Transverse colon (tissue), 4 donors: Measurements from ENCODE around the gene GOLPH3L. TPM values are rescaled to one million over a fixed set of nuclear protein-coding genes. Genes with fewer than 3 reads are reported as not detected.
"Not testable (repeated sequence)": the region's sequence is repeated elsewhere in the genome, so short reads cannot be mapped to it uniquely, and the experiment has no call there.

Experiments used
- DNase-seq: peaks from one replicate; pipeline ENCODE4 v3.0.0-alpha.2; 2019
- H3K27ac ChIP-seq, 4 donors: fragments of 200-600 bp; sonication (generic); 2 replicates each; pipeline ENCODE4 v1.5.1; 2016 to 2018; ENCODE audit warnings: inconsistent platforms in 4 of 4
- H3K27me3 ChIP-seq: fragments of 200-600 bp; sonication (generic); 2 replicates; pipeline ENCODE4 v1.5.1; 2017; ENCODE audit warnings: inconsistent platforms
- H3K36me3 ChIP-seq, 4 donors: fragments of 200-600 bp; sonication (generic); 2 replicates each; pipeline ENCODE4 v1.5.1; 2017 to 2019; ENCODE audit warnings: inconsistent platforms in 4 of 4
- H3K4me1 ChIP-seq, 4 donors: fragments of 200-600 bp; sonication (generic); 2 replicates each; pipeline ENCODE4 v1.5.1; 2017 to 2020; ENCODE audit warnings: inconsistent platforms in 4 of 4
- H3K4me3 ChIP-seq, 4 donors: fragments of 200-600 bp; sonication (generic); 1 replicate in 1 of 4; 2 replicates in 3 of 4; pipeline versions ENCODE4 v1.5.1 to v1.6.1; 2017 to 2019; ENCODE audit warnings: inconsistent platforms in 4 of 4
- H3K9me3 ChIP-seq, 2 donors: fragments of 200-600 bp; sonication (generic); 2 replicates each; pipeline ENCODE4 v1.5.1; 2017 to 2019; ENCODE audit warnings: inconsistent platforms in 2 of 2
- CTCF ChIP-seq, 5 experiments: fragments of 200-600 bp in 3 of 5; fragments of 450-650 bp in 2 of 5; sonication (generic) in 3 of 5; IDR thresholded peaks; 1 replicate in 2 of 5; 2 replicates in 3 of 5; pipeline ENCODE4 v1.5.1; 2016 to 2017; ENCODE audit warnings: antibody characterized with exemption in 5 of 5, inconsistent platforms in 3 of 5, mild to moderate bottlenecking in 2 of 5, moderate library complexity in 1 of 5
- EP300 ChIP-seq: sonication (generic); formaldehyde crosslinking; IDR thresholded peaks from one replicate; pipeline ENCODE4 v1.6.1; 2017; ENCODE audit warnings: antibody characterized with exemption, low read depth
- POLR2A ChIP-seq: fragments of 450-650 bp; IDR thresholded peaks from one replicate; pipeline ENCODE4 v1.6.1; 2016; ENCODE audit warnings: antibody characterized with exemption, mild to moderate bottlenecking, moderate library complexity
- POLR2AphosphoS5 ChIP-seq, 3 donors: sonication (generic); formaldehyde crosslinking; IDR thresholded peaks; one replicate each; pipeline ENCODE4 v1.6.1; 2016; ENCODE audit warnings: antibody characterized with exemption in 3 of 3
- WGBS, 2 donors: methylation state at CpG; one replicate each; pipeline ENCODE4 v1.1.5; 2018; ENCODE audit warnings: low coverage in 1 of 2; 5-methylcytosine and 5-hydroxymethylcytosine counted together
- in situ Hi-C, 4 donors: fragments of 200-750 bp; cut with MboI; loops; one replicate each; pipeline versions ENCODE4 v1.15.0 to v1.15.1; 2017; ENCODE audit warnings: low sequenced_read_pairs in 3 of 4, low pct_ligation_motif_present in 1 of 4, low pct_unique_long_range_greater_than_20kb in 1 of 4
- intact Hi-C: fragments of 100-400 bp; cut with DNase I; formaldehyde crosslinking; loops from one replicate; pipeline ENCODE4 v1.15.1; 2023; ENCODE audit warnings: low total_unique reads
- total RNA-seq, 4 donors: library from RNA; depleted of rRNA; stranded (reverse); fragments of >200 nt; gene quantifications; one replicate each; pipeline ENCODE4 v1.1.0, GENCODE V29; 2016

The GOLPH3L gene
- total RNA-seq, 4 donors from 2014 or later = 12.7 to 61.0 (median 34.7) TPM

- intact Hi-C loops (no loop called here), in situ Hi-C loops (no loop called here)
- Histone ChIP-seq H3K27ac (no peak overlapping the region), H3K4me1 (no peaks in the 10 kb centered on the region), H3K9me3 (no peaks in the 10 kb centered on the region), H3K4me3 (no peak overlapping the region), H3K36me3 (peaks cover 0 to 36% (median 7%) of the 10 kb centered on the region in 4 donors), H3K27me3 (no peaks in the 10 kb centered on the region)
- no peak for DNase-seq
- no peak for TF ChIP-seq POLR2A
- no peak for TF ChIP-seq EP300
- no peak for TF ChIP-seq CTCF (IDR thresholded peaks at IDR 0.05)
- no peak for TF ChIP-seq POLR2AphosphoS5 (IDR thresholded peaks at IDR 0.05)
- WGBS, 2 donors = 84 to 85% methylated on average over 4 of the region's 4 CpGs
These were observed 36.4 kb downstream of the GOLPH3L start for GRCh38 chr1:150660584-150660983.

DNA sequence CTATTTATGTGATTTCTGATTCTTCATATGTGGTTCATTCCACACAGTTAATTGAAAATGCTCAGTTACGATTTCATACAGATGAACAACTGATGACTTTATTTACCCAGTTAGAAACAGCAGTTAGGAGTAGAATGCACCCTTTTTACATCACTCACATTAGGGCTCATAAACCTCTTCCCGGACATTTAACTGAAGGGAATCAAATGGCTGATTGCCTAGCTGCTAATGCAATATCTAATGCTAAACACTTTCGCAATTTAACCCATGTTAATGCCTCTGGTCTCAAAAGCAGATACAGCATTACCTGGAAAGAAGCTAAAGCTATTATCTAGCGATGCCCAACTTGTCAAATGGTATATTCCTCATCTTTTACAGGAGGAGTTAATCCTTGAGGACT lies 39.9 kb downstream of the GOLPH3L start:
- H3K36me3 ChIP-seq = peaks cover 0 to 28% (median 7%) of the 10 kb centered on the region in 4 donors
- intact Hi-C loops, DNase-seq, H3K9me3 ChIP-seq, H3K4me1 ChIP-seq, H3K27ac ChIP-seq, H3K4me3 ChIP-seq, in situ Hi-C loops, H3K27me3 ChIP-seq: not testable (repeated sequence)
- WGBS, 2 donors = 86 to 100% methylated on average over 3 to 4 of the region's 4 CpGs

DNA sequence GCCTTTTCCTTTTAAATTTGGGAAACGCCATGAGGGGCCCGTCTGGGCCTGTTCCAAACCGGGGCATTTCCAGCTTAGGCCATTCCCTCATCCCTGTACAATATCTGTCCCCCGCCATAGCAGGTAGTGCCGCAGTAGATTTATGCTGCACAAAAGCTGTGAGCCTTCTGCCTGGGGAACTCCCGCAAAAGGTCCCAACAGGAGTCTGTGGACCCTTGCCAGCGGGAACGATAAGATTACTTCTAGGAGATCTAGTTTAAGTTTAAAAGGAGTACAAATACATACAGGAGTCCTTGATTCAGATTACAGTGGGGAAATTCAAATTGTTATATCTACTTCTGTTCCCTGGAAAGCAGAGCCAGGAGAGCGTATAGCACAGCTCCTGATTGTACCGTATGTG lies 42.3 kb downstream of the GOLPH3L start:
- H3K4me3 ChIP-seq, DNase-seq, H3K27ac ChIP-seq, in situ Hi-C loops, H3K9me3 ChIP-seq, H3K27me3 ChIP-seq, intact Hi-C loops: not testable (repeated sequence)
- Histone ChIP-seq H3K4me1 (peaks cover 0 to 24% (median 11%) of the 10 kb centered on the region in 4 donors), H3K36me3 (peaks cover 0 to 11% (median 4%) of the 10 kb centered on the region in 4 donors)
- 91 to 95% methylated on average over 4 to 10 of the region's 10 CpGs for WGBS, 2 donors

- TF ChIP-seq CTCF (IDR thresholded peaks at IDR 0.05) (peak in 1 of 5 experiments; percentile 21), EP300 (no peak), POLR2AphosphoS5 (IDR thresholded peaks at IDR 0.05) (peak in 2 of 3 donors; percentile 24 to 43), POLR2A (no peak)
- in situ Hi-C loops (no loop called here), intact Hi-C loops (no loop called here)
- 67% methylated on average over 1 of the region's 1 CpG; no CpG with 5 or more reads in 1 of the 2 donors for WGBS, 2 donors
- H3K9me3 ChIP-seq = no peaks in the 10 kb centered on the region
- peaks cover 0 to 27% (median 13%) of the 10 kb centered on the region in 4 donors for H3K4me1 ChIP-seq
- H3K27me3 ChIP-seq = no peaks in the 10 kb centered on the region
- DNase-seq = peak; percentile 63
- peak overlapping the region; percentile 12 to 62 (median 38) for H3K27ac ChIP-seq
- H3K4me3 ChIP-seq = no peak overlapping the region
- H3K36me3 ChIP-seq = peaks cover 0 to 33% (median 16%) of the 10 kb centered on the region in 4 donors
These were observed 46.8 kb downstream of the GOLPH3L start for GRCh38 chr1:150650193-150650592.

- H3K27me3 ChIP-seq = no peaks in the 10 kb centered on the region
- peaks cover 0 to 33% (median 16%) of the 10 kb centered on the region in 4 donors for H3K36me3 ChIP-seq
- H3K4me1 ChIP-seq = peaks cover 0 to 27% (median 13%) of the 10 kb centered on the region in 4 donors
- no peak overlapping the region for H3K4me3 ChIP-seq
- intact Hi-C loops (no loop called here), in situ Hi-C loops (loop anchor here in 1 of 4 donors (25.0 kb wide), 1 partner anchor 163 kb away; the partner anchor contains the start of gene CTSK)
- peak overlapping the region in 3 of 4 donors; percentile 19 to 62 (median 24) for H3K27ac ChIP-seq
- WGBS, 2 donors = 63 to 68% methylated on average over 3 to 5 of the region's 5 CpGs
- no peak for TF ChIP-seq CTCF (IDR thresholded peaks at IDR 0.05)
- TF ChIP-seq EP300 = no peak
- TF ChIP-seq POLR2A = no peak
- no peak for TF ChIP-seq POLR2AphosphoS5 (IDR thresholded peaks at IDR 0.05)
- H3K9me3 ChIP-seq = no peaks in the 10 kb centered on the region
- DNase-seq = no peak
These were observed 47.4 kb downstream of the GOLPH3L start for GRCh38 chr1:150649441-150650075.
